Left cardiac atrium (tissue), 4 donors: ENCODE measurements around the gene ARF3. TPM values are rescaled to one million over a fixed set of nuclear protein-coding genes. Genes with fewer than 3 reads are reported as not detected.
"Not testable (repeated sequence)": the region's sequence is repeated elsewhere in the genome, so short reads cannot be mapped to it uniquely, and the experiment has no call there.

Source experiments
- ATAC-seq, 2 donors: fragments of 200-7000 bp; cut with Tn5 transposase; one replicate each; pipeline ENCODE4 v1.9.1; 2020; ENCODE audit warnings: mild to moderate bottlenecking in 2 of 2, moderate library complexity in 2 of 2
- DNase-seq: peaks from one replicate; pipeline ENCODE4 v3.0.0-alpha.2; 2020
- intact Hi-C, 2 donors: fragments of 100-400 bp; cut with DNase I; formaldehyde crosslinking; loops; one replicate each; pipeline versions ENCODE4 v1.14.1 to v1.15.1; 2022 to 2023
- total RNA-seq, 2 donors: library from RNA; stranded (reverse); fragmentation: NEBNext Ultra II Directional; extraction: Animal tissue kit (Norgen Biotek cat#: 25700); gene quantifications; one replicate each; pipeline ENCODE4 v1.2.1, GENCODE V29; 2021
- donor health status: DM: no; HTN: yes; CAD: no.
- donor health status: DM: no; HTN: yes; CAD: no; lungs with severe emphysema.
- donor health status: DM: yes; HTN: yes; CAD: no.
- donor health status: Dilated cardiomyopathy.

ARF3 gene
- total RNA-seq, 2 donors from 2014 or later: 72.2 to 90.5 TPM

DNA sequence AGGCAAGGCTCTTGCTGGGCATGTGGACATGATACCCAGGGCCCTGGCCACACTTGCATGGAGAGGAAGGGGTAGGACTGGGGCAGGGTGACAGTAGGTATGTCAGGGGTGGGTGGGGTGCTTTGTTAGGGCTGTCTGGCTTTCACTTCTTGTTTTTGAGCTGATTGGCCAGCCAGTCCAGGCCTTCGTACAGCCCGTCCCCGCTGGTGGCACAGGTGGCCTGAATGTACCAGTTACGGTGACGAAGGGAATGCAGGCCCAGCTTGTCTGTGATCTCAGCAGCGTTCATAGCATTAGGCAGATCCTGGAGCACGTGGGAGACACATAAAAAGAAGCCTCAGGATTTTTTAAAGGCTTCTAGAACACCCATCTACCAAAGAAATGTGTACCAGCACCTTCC lies 18.5 kb downstream of the ARF3 start:
- intact Hi-C loops: loop anchor here (5.0 to 10.0 kb wide), 2 partner anchors 84 to 87 kb away; partner anchors contain the start of gene DDX23 (in 2 of the 2)
- no peak for DNase-seq
- no peak for ATAC-seq

- no peak for DNase-seq
- no peak for ATAC-seq
- intact Hi-C loops: loop anchor here (5.0 to 10.0 kb wide), 2 partner anchors 82 to 85 kb away; partner anchors contain the start of gene DDX23 (in 2 of the 2)
These were observed 20.1 kb downstream of the ARF3 start for GRCh38 chr12:48937170-48937569.

- peak; percentile 79 for DNase-seq
- ATAC-seq: peak; percentile 74 to 77
- intact Hi-C loops: loop anchor here (5.0 to 10.0 kb wide), 2 partner anchors 82 to 84 kb away; partner anchors contain the start of gene DDX23 (in 2 of the 2)
These were observed 20.8 kb downstream of the ARF3 start for GRCh38 chr12:48936379-48936979.

GRCh38 chr12:48934312-48934706 lies 23.0 kb downstream of the ARF3 start:
- DNase-seq (no peak), ATAC-seq (no peak)
- intact Hi-C loops: loop anchor here in 1 of 2 donors (10.0 kb wide), 1 partner anchor 80 kb away; the partner anchor contains the start of gene DDX23

DNA sequence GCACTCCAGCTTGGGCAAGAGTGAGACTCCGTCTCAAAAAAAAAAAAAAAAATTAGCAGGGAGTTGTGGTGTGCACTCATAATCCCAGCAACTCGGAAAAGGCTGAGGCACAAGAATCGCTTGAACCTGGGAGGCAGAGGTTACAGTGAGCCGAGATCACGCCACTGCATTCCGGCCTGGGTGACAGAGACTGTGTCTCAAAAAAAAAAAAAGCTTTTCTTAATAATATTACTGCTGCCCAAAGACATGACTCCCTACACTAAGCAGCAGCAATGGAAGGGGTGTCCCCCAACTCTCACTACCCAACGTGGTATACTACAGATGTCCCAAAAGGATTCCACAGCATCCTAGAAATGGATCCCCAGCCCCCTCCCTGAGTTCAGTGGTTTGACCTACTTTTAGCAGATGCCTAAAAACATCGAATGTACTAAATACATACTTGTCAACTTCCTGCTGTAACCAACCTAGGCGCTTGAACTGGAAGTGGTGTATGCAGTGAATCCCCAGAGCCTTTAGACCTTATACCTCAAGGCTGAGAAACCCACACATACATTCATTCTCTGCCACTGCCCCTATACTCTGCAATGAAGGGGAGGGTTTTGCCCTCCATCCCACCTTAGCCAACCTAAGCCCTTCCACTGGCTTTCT lies 23.5 kb downstream of the ARF3 start:
- intact Hi-C loops: loop anchor here in 1 of 2 donors (10.0 kb wide), 1 partner anchor 79 kb away; the partner anchor contains the start of gene DDX23
- ATAC-seq (peak in 1 of 2 donors; percentile 32), DNase-seq (no peak)

DNA sequence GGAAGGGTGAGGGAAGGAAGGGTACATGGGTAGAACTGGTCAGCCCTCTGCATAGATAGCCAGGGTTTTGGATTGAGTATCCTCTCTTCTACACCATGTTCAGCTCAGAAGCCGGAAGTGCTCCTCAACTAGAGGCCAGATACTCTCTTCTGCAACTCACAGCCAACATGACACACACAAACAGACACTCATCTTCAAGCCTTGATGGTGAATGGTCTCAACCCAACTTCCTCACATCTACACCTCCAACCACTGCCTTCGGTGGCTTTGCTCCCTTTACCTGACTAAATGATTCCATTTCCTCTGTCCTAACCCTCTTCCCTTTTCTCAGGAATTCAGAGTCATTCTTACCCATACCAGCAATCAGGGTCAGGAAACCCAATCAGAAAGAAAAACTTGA lies 24.4 kb downstream of the ARF3 start:
- intact Hi-C loops: loop anchor here in 1 of 2 donors (10.0 kb wide), 1 partner anchor 78 kb away; the partner anchor contains the start of gene DDX23
- no peak for DNase-seq
- no peak for ATAC-seq

- intact Hi-C loops: loop anchor here in 1 of 2 donors (10.0 kb wide), 1 partner anchor 76 kb away; the partner anchor contains the start of gene DDX23
- DNase-seq (no peak), ATAC-seq (no peak)
These were observed 26.8 kb downstream of the ARF3 start for GRCh38 chr12:48930475-48930874.

- no peak for DNase-seq
- no peak for ATAC-seq
- intact Hi-C loops: no loop called here
These were observed 27.7 kb downstream of the ARF3 start for GRCh38 chr12:48929551-48929950.

DNA sequence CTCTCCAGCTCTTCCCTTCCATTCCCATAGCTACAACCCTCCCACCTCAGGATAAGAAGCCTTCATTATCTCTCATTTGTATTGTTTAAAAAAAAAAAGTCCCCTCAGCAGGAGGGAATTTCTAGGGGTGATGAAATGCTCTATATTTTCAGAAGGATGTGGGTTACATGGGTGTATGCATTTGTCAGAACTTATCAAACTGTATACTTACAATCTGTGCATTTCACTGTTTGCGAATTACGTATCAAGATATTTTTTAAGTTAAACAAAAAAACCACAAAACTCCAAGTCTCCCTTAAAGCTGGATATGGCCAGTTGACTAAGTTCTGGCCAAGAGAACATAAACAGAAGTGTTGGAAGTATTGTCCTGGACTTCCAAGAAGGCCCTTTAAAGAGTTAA lies 30.0 kb downstream of the ARF3 start:
- ATAC-seq (no peak), DNase-seq (no peak)
- intact Hi-C loops: no loop called here

- DNase-seq (peak; percentile 82), ATAC-seq (peak; percentile 94 to 95)
- intact Hi-C loops: no loop called here
These were observed 31.8 kb downstream of the ARF3 start, which contains the start of gene FKBP11 for GRCh38 chr12:48925304-48926011. Gene FKBP11 (minus strand): TSS chr12:48925492. CDS start chr12:48925428, 64 bp downstream.

GRCh38 chr12:48924617-48925303 lies 32.5 kb downstream of the ARF3 start:
- intact Hi-C loops: loop anchor here in 1 of 2 donors (5.0 kb wide), 1 partner anchor 52 kb away; no protein-coding TSS in a partner anchor
- peak; percentile 79 to 86 for ATAC-seq
- peak; percentile 61 for DNase-seq

DNA sequence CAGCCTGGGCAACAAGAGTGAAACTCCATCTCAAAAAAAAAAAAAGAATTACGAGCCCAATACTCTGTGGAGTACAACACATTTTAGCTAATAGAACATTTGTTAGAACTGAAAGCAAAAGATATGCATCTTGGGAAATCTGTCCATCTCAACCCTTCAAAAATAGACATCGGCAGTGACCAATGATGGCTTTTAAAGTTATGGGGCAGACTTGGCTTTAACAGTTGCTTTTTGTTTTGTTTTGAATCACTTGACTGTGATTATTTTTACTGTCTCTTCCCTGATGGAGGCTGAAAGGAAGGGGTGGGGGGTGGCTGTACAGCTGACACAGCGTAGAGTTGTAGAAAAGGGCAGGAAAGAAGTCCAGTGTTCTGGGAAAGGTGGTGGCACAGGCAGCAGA lies 34.2 kb downstream of the ARF3 start:
- no peak for ATAC-seq
- no peak for DNase-seq
- intact Hi-C loops: loop anchor here in 1 of 2 donors (5.0 kb wide), 1 partner anchor 51 kb away; no protein-coding TSS in a partner anchor

GRCh38 chr12:48917857-48918537 lies 39.3 kb downstream of the ARF3 start:
- ATAC-seq: no peak
- intact Hi-C loops: no loop called here
- DNase-seq: no peak

DNA sequence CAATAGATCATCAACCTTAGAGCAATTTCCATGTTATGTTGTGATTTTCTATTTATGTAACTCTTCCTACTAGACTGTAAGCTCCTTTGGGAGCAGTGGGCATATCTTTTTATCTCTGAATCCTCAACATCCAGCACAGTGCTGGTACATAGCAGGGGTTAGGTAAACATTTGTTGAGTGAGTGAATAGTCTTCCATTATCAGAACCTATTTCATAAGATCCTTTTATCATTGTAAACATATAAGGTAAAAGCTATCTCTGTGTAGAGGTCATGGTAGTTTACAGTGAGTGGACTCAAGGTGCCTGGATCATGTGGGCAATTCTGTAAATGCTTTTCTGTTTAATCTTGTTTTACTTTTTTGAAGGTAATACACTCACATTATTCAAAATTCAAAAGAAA lies 47.1 kb downstream of the ARF3 start:
- DNase-seq: no peak
- intact Hi-C loops: no loop called here
- no peak for ATAC-seq

- intact Hi-C loops, DNase-seq, ATAC-seq: not testable (repeated sequence)
These were observed 47.6 kb downstream of the ARF3 start for GRCh38 chr12:48909698-48910097.

- ATAC-seq (no peak), DNase-seq (no peak)
- intact Hi-C loops: no loop called here
These were observed 50.0 kb downstream of the ARF3 start for GRCh38 chr12:48907245-48907644.

- ATAC-seq (peak; percentile 95 to 97), DNase-seq (peak; percentile 86)
- intact Hi-C loops: no loop called here
These were observed 53.3 kb downstream of the ARF3 start for GRCh38 chr12:48903982-48904411.

DNA sequence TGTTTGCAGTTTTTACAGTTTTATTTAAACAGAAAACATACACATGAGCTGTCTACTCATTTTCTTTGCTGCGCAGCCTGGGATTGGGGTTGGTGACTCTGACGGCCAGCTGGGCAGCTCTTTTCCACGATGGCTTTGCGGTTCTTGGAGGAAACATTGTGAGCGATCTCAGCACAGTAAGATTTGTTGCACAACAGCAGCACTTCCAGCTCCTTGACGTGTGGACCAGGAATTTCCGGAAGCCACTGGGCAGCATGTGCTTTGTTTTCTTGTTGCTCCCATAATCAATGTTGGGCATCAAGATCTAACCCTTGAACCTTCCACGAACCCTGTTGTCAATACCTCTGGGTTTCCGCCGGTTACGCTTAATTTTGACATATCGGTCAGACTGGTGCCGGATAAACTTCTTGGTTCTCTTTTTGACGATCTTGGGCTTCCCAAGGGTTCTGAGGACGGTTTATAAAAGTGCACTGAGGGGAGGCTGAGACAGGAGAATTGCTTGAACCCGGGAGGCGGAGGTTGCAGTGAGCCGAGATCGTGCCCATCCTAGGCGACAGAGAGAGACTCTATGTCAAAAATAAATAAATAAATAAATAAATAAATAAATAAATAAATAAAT lies 53.8 kb downstream of the ARF3 start:
- ATAC-seq (no peak), DNase-seq (peak; percentile 42)
- intact Hi-C loops: no loop called here
